PC-9 (cell line): ENCODE measurements around the gene MACROH2A1.
"Not testable (repeated sequence)": the region's sequence is repeated elsewhere in the genome, so short reads cannot be mapped to it uniquely, and the experiment has no call there.

Source experiments
- EZH2 ChIP-seq: fragments of 200-600 bp; sonication (generic); IDR thresholded peaks from 2 replicates; pipeline ENCODE4 v1.8.0; 2017; ENCODE audit warnings: antibody characterized with exemption, low read depth
- TF ChIP-seq, protein P1 (sequence below): fragments of 200-600 bp; sonication (generic); conservative IDR thresholded peaks from 2 replicates; pipeline ENCODE4 v1.6.1; 2017; ENCODE audit warnings: mixed run types, antibody characterized with exemption, mild to moderate bottlenecking, moderate library complexity

DNA sequence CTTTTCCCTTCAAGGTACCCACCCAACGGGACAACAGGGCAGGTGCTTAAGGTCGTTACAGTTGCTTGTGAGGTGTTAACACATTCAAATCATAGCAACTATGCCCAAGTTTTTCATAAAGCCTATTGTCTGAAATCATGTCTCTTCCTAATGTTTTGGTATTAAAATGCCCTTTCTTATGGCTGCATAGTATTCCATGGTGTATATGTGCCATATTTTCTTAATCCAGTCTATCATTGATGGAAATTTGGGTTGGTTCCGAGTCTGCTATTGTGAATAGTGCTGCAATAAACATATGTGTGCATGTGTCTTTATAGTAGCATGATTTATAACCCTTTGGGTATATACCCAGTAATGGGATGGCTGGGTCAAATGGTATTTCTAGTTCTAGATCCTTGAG lies 35.7 kb downstream of the MACROH2A1 start:
- TF ChIP-seq, protein P1, sequence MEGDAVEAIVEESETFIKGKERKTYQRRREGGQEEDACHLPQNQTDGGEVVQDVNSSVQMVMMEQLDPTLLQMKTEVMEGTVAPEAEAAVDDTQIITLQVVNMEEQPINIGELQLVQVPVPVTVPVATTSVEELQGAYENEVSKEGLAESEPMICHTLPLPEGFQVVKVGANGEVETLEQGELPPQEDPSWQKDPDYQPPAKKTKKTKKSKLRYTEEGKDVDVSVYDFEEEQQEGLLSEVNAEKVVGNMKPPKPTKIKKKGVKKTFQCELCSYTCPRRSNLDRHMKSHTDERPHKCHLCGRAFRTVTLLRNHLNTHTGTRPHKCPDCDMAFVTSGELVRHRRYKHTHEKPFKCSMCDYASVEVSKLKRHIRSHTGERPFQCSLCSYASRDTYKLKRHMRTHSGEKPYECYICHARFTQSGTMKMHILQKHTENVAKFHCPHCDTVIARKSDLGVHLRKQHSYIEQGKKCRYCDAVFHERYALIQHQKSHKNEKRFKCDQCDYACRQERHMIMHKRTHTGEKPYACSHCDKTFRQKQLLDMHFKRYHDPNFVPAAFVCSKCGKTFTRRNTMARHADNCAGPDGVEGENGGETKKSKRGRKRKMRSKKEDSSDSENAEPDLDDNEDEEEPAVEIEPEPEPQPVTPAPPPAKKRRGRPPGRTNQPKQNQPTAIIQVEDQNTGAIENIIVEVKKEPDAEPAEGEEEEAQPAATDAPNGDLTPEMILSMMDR, result not testable (repeated sequence)
- not testable (repeated sequence) for TF ChIP-seq EZH2
